T1000 (cell line): ENCODE data around the gene GSTA3.
A peak's percentile ranks its signal among the peaks of the same experiment; 100 is the strongest.
"Not testable (repeated sequence)": the region's sequence is repeated elsewhere in the genome, so short reads cannot be mapped to it uniquely, and the experiment has no call there.

Experiments
- DNase-seq: peaks from one replicate; lab custom pipeline; 2025; ENCODE audit warnings: mixed read lengths; lab: John Stamatoyannopoulos, UW

Gene GSTA3

DNA sequence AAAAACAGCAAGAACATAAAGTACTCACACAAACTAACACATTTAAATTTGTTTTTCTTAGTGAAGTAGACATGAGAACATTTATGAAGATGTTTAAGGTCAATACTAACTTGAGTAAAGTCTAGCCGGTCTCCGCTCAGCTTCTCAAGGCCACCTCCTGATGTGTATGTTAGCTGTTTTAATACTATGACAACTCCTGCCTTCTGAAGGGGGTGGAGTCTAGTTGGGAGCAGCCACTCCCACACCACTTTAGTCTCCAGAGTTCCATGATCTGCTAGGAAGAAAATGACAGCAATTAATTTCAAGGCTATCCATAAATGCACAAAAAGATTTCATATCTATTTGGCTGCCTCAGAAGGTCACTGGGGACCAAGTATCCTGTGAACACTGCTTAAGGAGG lies at the start of gene GSTA3:
GSTA3 (minus strand) TSS at position 168 of the 400 bp plus-strand sequence. CDS start 3,864 bp downstream, outside the sequence.
- DNase-seq = no peak

DNA sequence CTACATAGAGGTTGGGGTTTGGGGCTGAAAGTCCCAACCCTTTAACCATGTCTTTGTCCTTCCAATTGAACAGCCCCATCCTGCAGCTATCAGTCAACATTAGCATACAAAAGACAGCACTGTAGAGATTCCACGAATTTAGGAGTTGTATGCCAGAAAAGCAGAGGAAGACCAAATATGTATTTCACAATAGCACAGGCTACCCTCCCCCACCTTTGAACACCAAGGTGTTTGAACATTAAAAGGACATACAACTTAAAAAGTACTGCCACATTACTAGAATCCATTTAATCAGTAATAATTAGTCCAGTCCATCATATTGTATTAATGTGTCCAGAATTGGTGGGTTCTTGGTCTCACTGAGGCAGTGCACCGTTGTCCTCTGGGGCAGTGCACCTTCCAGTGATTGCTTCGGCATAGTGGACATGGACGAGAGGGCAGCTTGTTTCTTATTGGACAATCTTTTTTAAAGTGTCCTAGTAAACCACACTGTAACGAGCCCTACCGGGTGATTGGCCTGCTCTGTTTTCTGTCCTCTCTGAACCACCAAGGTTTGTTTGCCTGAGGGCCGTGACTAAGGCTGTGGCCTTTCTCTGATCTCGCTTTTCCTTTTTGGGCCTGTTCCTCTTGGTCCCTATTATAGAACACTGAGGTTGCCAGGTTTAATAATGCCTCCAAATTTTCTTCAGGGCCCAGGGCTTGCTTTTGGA lies 49.2 kb upstream of the GSTA3 start:
- peak; percentile 37 for DNase-seq

GRCh38 chr6:52955871-52956270 lies 46.4 kb upstream of the GSTA3 start:
- no peak for DNase-seq

DNA sequence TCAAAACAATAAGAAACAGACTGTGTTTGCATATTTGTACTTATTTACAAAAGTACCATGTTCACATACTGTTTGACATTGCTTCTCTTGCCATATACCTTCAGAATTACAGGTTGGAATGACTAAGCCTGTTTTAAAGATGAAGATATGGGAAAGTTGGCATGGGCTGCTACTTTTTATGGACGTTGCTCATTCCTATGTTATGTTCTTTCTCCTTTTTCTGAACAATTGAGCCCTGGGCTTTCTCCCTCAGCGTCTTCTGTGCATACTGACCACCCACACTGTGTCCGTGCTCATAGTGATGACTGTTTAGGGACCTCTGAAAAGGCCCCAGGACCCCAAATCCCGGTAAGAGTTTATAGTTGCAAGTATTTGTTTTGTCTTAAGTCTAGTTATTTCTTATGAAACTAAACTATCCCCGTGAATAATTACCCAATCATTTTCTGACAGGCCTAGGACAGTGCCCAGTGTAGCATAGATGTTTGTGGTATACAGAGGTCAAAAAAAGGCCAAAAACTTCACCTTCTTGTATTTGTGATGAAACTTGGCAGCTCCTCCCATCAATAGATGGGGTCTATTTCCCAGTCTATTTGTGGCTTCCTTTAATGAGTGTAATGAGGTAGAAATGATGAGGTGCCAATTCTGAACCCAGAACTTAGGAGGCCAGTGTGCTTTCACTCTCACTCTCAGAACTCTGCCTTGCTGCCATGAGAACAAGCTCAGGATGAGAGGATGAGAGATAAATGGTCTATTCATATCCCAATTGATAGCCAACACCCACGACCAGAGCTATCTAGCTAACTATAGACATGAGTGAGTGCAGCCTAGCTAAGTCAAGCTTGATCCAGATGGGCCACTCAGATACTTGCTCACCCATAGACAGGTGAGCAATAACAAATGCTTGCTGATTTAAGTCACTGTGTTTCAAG lies 44.7 kb upstream of the GSTA3 start:
- peak; percentile 5 for DNase-seq

DNA sequence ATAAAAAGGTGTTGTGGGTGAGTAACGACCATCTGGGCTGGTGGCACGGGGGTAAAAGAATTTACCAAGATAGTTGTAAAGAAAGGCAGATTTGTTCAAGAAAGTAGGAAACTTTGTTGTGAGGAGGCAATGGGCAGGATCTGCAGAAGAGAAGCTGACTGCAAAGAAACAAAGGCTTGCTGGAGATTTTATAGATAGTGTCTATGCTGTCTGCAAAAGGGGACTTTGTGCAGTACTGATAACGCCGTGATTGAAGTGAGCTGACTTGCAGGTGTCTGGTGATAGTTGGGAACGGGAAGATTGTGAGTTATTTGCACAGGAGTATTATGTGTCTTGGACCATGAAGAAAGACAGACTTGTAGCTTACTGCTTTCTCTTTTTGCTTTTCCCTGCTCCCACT lies 36.8 kb upstream of the GSTA3 start:
- DNase-seq = no peak

- DNase-seq = not testable (repeated sequence)
Observed at GRCh38 chr6:52942821-52943220, 33.3 kb upstream of the GSTA3 start.

GRCh38 chr6:52942221-52942620 lies 32.7 kb upstream of the GSTA3 start:
- DNase-seq = no peak

- DNase-seq = peak; percentile 42
Observed at GRCh38 chr6:52937908-52938307, 28.4 kb upstream of the GSTA3 start.

DNA sequence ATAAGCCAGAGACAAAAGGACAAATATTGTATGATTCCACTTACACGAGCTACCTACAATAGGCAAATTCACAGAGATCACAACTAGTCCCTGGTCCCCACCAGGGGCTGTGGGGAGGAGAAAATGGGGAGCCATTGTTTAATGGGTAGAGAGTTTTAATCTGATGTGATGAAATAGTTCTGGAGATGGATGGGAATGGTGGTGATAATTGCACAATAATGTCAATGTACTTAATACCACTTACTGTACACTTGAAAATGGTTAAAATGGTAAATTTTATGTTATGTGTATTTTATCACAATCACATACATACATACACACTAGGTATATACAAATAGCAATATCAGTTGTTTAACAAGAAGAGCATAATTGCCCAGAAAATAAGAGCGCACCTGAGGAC lies 24.3 kb upstream of the GSTA3 start:
- no peak for DNase-seq

DNA sequence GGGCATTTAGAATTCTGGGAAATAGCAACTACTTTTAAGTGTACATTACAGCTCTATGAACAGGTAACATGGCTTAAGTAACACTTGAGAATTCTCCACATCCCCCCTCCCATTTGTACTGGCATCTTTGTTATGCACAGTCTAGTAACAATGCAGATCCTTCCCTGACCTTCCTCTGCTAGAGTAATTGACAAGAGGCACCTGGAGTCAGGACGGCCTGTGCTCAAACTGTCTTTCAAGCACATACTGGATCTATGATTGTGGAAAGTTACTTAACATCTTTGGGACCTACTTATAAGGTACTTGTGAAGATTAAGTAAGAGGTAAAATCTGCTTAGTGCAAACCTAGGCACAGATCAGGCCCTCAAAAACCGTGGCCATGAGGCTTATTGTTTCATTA lies 21.9 kb upstream of the GSTA3 start:
- DNase-seq = no peak

GRCh38 chr6:52929321-52930164 lies 20.0 kb upstream of the GSTA3 start:
- peak; percentile 54 for DNase-seq

DNA sequence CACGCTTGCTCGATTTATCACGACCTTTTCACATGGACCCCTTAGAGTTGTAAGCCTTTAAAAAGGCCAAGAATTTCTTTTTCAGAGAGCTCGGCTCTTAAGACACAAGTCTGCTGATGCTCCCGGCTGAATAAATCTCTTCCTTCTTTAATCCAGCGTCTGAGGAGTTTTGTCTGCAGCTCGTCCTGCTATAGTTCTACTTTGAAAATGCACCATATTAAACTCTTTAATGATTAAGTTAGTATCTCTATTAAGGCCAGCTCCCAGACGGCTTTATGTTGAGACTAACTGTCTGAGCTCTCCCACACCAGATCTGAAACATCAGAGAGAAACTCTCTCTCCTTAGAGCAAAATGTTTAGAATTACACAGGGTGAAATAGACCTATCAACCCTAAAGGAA lies 18.0 kb upstream of the GSTA3 start:
- no peak for DNase-seq

DNA sequence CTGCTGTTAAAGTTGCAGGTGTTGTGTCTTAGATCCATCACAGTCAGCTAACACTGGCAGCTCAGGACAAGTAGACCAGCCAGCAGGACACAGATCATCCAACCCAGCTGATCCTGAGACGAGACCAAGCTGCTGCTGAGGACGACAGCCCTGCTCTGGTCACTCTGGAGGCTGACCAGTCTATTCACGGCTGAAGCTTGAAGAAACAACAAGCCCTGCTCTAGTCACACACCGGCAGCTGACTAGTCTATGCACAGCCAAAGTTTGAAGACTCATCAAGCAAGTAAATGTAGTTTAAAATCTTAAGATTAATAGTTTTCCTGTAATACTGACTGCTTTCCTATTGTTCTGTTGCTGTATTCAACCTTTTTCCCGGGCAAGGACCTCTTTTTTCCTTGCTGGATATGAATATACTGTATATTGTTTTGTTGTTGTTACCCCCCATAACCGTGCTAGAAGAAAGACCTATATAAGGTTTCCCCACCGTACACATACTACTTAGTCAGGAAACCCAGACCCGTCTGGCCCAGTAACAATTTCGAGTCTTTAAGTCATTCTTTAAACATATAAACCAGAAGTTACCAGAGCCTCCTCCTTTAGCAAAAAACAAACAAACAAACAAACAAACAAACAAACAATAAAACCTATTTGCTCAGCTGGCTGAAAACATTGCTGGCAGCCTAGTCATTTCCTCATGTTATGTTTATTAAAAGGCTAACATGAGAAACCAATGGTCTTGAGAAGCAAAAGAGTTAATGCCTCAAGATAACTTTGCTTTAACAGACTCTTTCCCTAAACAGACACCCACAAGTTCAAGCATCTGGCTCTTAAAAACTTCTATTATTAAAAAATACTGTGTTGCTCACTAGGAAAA lies 16.7 kb upstream of the GSTA3 start:
- no peak for DNase-seq

DNA sequence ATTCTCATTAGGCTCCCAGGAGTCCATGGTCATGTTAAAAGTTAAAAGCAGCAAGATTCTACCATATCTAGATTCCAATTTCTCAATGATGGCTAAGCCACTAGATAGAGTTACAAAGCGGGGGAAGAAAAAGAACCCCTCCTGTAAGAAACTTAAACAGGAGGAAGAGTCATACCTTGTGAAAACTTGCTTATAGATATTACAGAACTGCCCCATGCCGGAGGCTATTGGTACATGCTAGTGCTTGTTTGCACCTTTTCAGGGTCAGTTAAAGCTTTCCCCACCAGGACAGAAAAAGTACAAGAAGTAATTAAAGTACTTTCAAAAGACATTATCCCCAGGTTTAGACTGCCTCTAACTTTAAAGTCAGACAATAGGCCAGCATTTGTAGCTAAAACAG lies 15.5 kb upstream of the GSTA3 start:
- no peak for DNase-seq

DNA sequence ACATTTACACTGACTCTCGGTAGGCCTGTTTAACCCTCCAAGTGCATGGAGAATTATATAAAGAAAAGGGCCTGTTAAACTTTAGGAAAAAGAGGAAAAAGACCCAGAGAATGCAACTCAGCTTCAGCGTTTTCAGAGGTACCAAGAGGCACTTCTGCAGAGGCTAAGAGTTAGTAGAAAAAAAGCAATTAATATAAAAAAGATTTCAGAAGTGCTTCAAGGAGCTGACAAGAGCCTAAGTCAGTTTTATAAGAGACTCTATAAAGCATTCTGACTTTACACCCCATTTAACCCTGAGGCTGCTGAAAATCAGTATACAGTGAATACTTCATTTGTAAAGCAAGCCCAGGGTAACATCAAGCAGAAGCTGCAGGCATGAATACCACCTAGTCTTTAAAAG lies 14.2 kb upstream of the GSTA3 start:
- DNase-seq = not testable (repeated sequence)

DNA sequence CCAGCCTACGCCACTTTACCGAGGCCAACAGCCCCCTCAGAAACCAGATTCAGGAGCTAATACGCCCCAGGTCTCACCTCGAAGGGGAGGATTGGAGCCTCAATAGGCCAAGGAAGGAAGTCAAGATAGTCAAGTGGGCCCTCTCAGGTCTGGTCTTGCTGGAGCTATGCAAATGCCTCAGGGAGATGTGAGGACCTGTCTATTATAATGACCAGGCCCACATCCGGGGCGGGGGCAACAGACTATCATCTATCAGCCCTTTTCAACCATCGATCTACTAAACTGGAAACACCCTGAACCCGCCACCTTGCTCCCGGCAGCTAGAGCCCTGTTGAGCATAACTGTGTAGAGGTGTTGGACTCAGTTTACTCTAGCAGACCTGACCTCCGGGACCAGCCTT lies 12.7 kb upstream of the GSTA3 start:
- no peak for DNase-seq

- DNase-seq = no peak
Observed at GRCh38 chr6:52921743-52922142, 12.2 kb upstream of the GSTA3 start.

DNA sequence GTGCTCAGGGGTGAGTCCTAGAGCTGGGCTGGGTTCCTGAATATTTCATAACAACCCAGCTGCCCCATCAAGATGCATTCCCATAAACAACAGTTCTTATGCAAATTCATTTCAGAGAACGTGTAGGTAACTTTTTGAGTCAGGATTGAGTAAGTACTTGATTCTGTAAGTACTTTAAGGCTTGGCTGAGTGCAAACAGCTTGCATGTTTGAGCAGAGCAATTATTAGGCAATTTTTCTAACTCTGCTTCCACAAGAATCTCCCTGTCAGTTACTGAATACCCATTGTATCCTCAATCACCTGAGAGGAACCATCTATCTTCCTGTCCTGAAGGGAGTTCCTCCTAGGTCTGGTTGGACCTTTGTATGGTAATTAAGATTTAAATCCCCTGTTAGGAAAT lies 10.0 kb upstream of the GSTA3 start:
- DNase-seq = not testable (repeated sequence)

DNA sequence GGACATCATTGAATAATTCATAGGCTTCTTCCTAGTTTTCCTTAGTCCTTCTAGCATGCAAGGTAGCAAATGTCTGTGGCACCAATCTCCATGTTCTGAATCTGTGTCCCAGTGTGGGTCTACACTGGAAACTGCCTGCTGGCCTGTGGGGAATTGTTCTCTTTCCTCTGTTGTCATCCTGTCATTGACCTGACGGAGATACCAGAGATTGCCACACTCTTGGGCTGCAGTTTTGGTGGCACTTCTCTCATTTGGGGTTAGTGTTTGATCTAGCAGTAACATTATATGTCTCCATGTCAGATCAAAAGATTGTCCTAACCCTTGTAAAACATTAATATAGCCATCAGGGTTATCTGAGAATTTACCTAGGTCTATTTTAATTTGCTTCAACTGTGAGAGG lies 9.3 kb upstream of the GSTA3 start:
- DNase-seq = not testable (repeated sequence)

DNA sequence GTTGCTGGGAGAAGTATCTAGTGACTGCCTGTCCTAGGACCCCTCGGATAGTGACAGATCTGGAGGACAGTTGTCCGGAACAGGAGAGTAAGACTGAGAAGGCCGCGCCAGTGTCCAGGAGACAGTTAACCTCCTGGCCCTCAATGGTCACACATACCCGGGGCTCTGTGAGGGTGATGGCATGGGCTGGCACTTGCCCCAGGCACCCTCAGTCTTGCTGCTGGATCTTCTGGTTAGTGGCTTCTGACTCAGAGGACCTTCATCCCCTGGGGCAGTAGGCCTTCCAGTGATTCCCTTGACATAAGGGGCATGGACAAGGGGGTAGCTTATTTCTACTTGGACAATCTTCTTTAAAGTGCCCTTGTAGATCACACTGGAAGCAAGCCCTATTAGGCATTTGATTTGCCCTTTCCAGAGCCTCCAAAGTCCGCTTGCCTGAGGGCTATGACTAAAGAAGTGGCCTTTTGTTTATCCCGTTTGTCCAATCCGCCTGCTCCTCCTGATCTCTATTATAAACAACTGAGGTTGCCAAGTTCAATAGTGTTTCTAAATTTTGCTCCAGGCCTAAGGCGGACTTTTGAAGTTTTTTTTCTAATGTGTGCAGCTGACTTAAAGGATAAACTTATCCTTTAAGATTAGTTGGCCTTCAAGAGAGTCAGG lies 8.7 kb upstream of the GSTA3 start:
- peak; percentile 88 for DNase-seq

DNA sequence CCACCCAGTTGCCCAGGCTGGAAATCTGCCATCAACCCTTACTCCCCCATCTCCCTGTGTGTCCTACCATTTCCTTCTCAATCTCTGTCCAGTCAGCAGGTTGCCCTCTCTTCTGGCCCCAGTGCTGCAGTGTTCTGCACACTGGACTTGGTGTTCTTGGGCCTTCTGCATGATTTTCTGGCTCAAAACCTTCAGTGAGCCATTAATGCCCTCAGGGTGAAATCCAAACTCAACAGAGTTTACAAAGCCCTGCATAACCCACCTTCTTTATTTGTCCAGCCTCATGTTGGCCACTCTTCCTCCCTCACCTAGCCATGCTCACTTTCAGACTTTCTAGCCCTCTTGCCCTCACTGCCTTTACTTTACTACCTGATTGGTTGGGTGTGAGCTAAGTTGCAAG lies 5.0 kb upstream of the GSTA3 start:
- no peak for DNase-seq
